HUES64 (cell line): Measurements from ENCODE around the gene RABGAP1L.

Experiments
- H3K27ac ChIP-seq: 2 replicates; pipeline ENCODE4 v1.7.0; 2013; ENCODE audit warnings: low read depth, low read length, inconsistent platforms
- H3K27me3 ChIP-seq: 2 replicates; pipeline ENCODE4 v1.6.1; 2013; ENCODE audit warnings: mild to moderate bottlenecking, low read length; ENCODE audit not compliant: insufficient read depth
- H3K36me3 ChIP-seq: 2 replicates; pipeline ENCODE4 v1.6.1; 2013; ENCODE audit warnings: mild to moderate bottlenecking, low read length; ENCODE audit not compliant: insufficient read depth
- H3K4me1 ChIP-seq: 2 replicates; pipeline ENCODE4 v1.6.1; 2013; ENCODE audit warnings: mild to moderate bottlenecking, low read length, moderate library complexity; ENCODE audit not compliant: insufficient read depth
- H3K4me3 ChIP-seq: 2 replicates; pipeline ENCODE4 v1.5.1; 2013; ENCODE audit warnings: mild to moderate bottlenecking, low read length, moderate library complexity
- H3K9ac ChIP-seq: 2 replicates; pipeline ENCODE4 v1.6.1; 2013; ENCODE audit warnings: mild to moderate bottlenecking, low read depth, low read length
- H3K9me3 ChIP-seq: 2 replicates; pipeline ENCODE4 v1.6.1; 2013; ENCODE audit warnings: low read depth, low read length; ENCODE audit not compliant: insufficient read depth
- WGBS: fragments of 150-250, 120-280 bp; methylation state at CpG from one replicate; pipeline ENCODE4 v1.1.7; 2013; ENCODE audit warnings: missing lambda C conversion rate; 5-methylcytosine and 5-hydroxymethylcytosine counted together

RABGAP1L gene

GRCh38 chr1:174204697-174205308, 45.5 kb downstream of the RABGAP1L start:
- H3K27me3 ChIP-seq: no peaks in the 10 kb centered on the region
- no peaks in the 10 kb centered on the region for H3K36me3 ChIP-seq
- H3K9me3 ChIP-seq: no peaks in the 10 kb centered on the region
- no peak overlapping the region for H3K27ac ChIP-seq
- no peak overlapping the region for H3K9ac ChIP-seq
- no peak overlapping the region for H3K4me3 ChIP-seq
- WGBS: 91% methylated on average over 5 of the region's 7 CpGs
- peaks cover 8% of the 10 kb centered on the region; the same call in 1 of the 2 replicates for H3K4me1 ChIP-seq

- WGBS: 95% methylated on average over 5 of the region's 5 CpGs
- H3K9me3 ChIP-seq: peaks cover 10% of the 10 kb centered on the region; the same call in 1 of the 2 replicates
- no peaks in the 10 kb centered on the region for H3K27me3 ChIP-seq
- H3K4me3 ChIP-seq: no peak overlapping the region
- H3K4me1 ChIP-seq: peaks cover 8% of the 10 kb centered on the region; the same call in 1 of the 2 replicates
- H3K36me3 ChIP-seq: no peaks in the 10 kb centered on the region
- no peak overlapping the region for H3K9ac ChIP-seq
- H3K27ac ChIP-seq: no peak overlapping the region
These were observed 47.0 kb downstream of the RABGAP1L start for GRCh38 chr1:174206148-174206836.

- Histone ChIP-seq H3K27ac (no peak overlapping the region), H3K4me3 (no peak overlapping the region), H3K9ac (no peak overlapping the region), H3K4me1 (peaks cover 8% of the 10 kb centered on the region; the same call in 1 of the 2 replicates), H3K27me3 (no peaks in the 10 kb centered on the region), H3K9me3 (peaks cover 12% of the 10 kb centered on the region; the same call in 1 of the 2 replicates), H3K36me3 (no peaks in the 10 kb centered on the region)
- 91% methylated on average over 5 of the region's 5 CpGs for WGBS
These were observed 50.2 kb downstream of the RABGAP1L start for GRCh38 chr1:174209347-174210187.

- no peaks in the 10 kb centered on the region for H3K27me3 ChIP-seq
- no peak overlapping the region for H3K27ac ChIP-seq
- H3K9me3 ChIP-seq: peaks cover 12% of the 10 kb centered on the region; the same call in 1 of the 2 replicates
- H3K4me1 ChIP-seq: peaks cover 3% of the 10 kb centered on the region; the same call in 1 of the 2 replicates
- H3K36me3 ChIP-seq: no peaks in the 10 kb centered on the region
- no peak overlapping the region for H3K4me3 ChIP-seq
- no peak overlapping the region for H3K9ac ChIP-seq
These were observed 52.2 kb downstream of the RABGAP1L start for GRCh38 chr1:174211486-174211885.

- H3K4me3 ChIP-seq: no peak overlapping the region
- H3K9ac ChIP-seq: no peak overlapping the region
- H3K36me3 ChIP-seq: no peaks in the 10 kb centered on the region
- no peaks in the 10 kb centered on the region for H3K27me3 ChIP-seq
- 96% methylated on average over 2 of the region's 2 CpGs for WGBS
- peaks cover 5% of the 10 kb centered on the region; the same call in 1 of the 2 replicates for H3K4me1 ChIP-seq
- H3K9me3 ChIP-seq: 0 out of 2 replicates have a peak, but pooled peaks cover 4% of the 10 kb centered on the region
- no peak overlapping the region for H3K27ac ChIP-seq
These were observed 56.4 kb downstream of the RABGAP1L start for GRCh38 chr1:174215766-174216165.

- Histone ChIP-seq H3K27me3 (no peaks in the 10 kb centered on the region), H3K9ac (no peak overlapping the region), H3K36me3 (peaks cover 10% of the 10 kb centered on the region), H3K4me1 (peaks cover 5% of the 10 kb centered on the region; the same call in 1 of the 2 replicates), H3K4me3 (no peak overlapping the region), H3K9me3 (0 out of 2 replicates have a peak, but pooled peaks cover 2% of the 10 kb centered on the region), H3K27ac (no peak overlapping the region)
- WGBS: 62% methylated on average over 3 of the region's 3 CpGs
These were observed 57.9 kb downstream of the RABGAP1L start for GRCh38 chr1:174217248-174217647.

GRCh38 chr1:174217787-174218574, 58.7 kb downstream of the RABGAP1L start:
- Histone ChIP-seq H3K4me1 (peaks cover 5% of the 10 kb centered on the region; the same call in 1 of the 2 replicates), H3K27ac (no peak overlapping the region), H3K27me3 (no peaks in the 10 kb centered on the region), H3K9me3 (peaks cover 7% of the 10 kb centered on the region; the same call in 1 of the 2 replicates), H3K9ac (no peak overlapping the region), H3K4me3 (no peak overlapping the region), H3K36me3 (peaks cover 13% of the 10 kb centered on the region)
- 69% methylated on average over 4 of the region's 4 CpGs for WGBS

- H3K9ac ChIP-seq: no peak overlapping the region
- H3K27me3 ChIP-seq: no peaks in the 10 kb centered on the region
- peaks cover 5% of the 10 kb centered on the region; the same call in 1 of the 2 replicates for H3K4me1 ChIP-seq
- peaks cover 13% of the 10 kb centered on the region for H3K36me3 ChIP-seq
- no peak overlapping the region for H3K27ac ChIP-seq
- H3K9me3 ChIP-seq: peaks cover 7% of the 10 kb centered on the region; the same call in 1 of the 2 replicates
- H3K4me3 ChIP-seq: no peak overlapping the region
These were observed 59.7 kb downstream of the RABGAP1L start for GRCh38 chr1:174218983-174219382.

- Histone ChIP-seq H3K4me3 (no peak overlapping the region), H3K4me1 (peaks cover 5% of the 10 kb centered on the region; the same call in 1 of the 2 replicates)
These were observed 60.5 kb downstream of the RABGAP1L start for GRCh38 chr1:174219606-174220370.

GRCh38 chr1:174221681-174222080, 62.4 kb downstream of the RABGAP1L start:
- Histone ChIP-seq H3K27me3 (no peaks in the 10 kb centered on the region), H3K4me3 (no peak overlapping the region), H3K27ac (no peak overlapping the region), H3K9me3 (peaks cover 7% of the 10 kb centered on the region; the same call in 1 of the 2 replicates), H3K4me1 (peaks cover 5% of the 10 kb centered on the region; the same call in 1 of the 2 replicates), H3K36me3 (peaks cover 13% of the 10 kb centered on the region), H3K9ac (no peak overlapping the region)
- WGBS: 98% methylated on average over 2 of the region's 2 CpGs

More at GRCh38 chr1:174219606-174220370, 60.5 kb downstream of the RABGAP1L start:
- Histone ChIP-seq H3K36me3 (peaks cover 13% of the 10 kb centered on the region), H3K9ac (no peak overlapping the region), H3K27me3 (no peaks in the 10 kb centered on the region), H3K9me3 (peaks cover 7% of the 10 kb centered on the region; the same call in 1 of the 2 replicates), H3K27ac (no peak overlapping the region)
- 100% methylated on average over 2 of the region's 4 CpGs for WGBS
